IMR-90 (cell line): ENCODE data around the gene LAMB3. TPM values are rescaled to one million over a fixed set of nuclear protein-coding genes. Genes with fewer than 3 reads are reported as not detected.

Experiments used
- ATAC-seq: fragments of 200-7000 bp; cut with Tn5 transposase; 2 replicates; pipeline ENCODE4 v1.9.1; 2020; ENCODE audit warnings: low read depth, mild to moderate bottlenecking, moderate library complexity
- BruUV-seq: library from RNA; stranded (reverse); fragments of 400-500 nt; replicated peaks from 2 replicates; lab custom pipeline; 2021; lab: Mats Ljungman, UMichigan
- CTCF ChIA-PET: fragments of 300-600 bp; formaldehyde crosslinking; extraction: SDS; loops from one replicate; lab custom pipeline; 2021; ENCODE audit warnings: antibody characterized with exemption; lab: Yijun Ruan, JAX
- POLR2A ChIA-PET: fragments of 300-600 bp; sonication (Branson Sonifier 250); formaldehyde crosslinking; loops from one replicate; lab custom pipeline; 2022; ENCODE audit warnings: antibody characterized with exemption; ENCODE audit not compliant: unreplicated experiment; lab: Charles Lee
- DNase-seq: peaks from one replicate; pipeline ENCODE4 v3.0.0; 2013
- H2AFZ ChIP-seq: replicated peaks from 2 replicates; pipeline ENCODE3; 2013; ENCODE audit warnings: low read length, mild to moderate bottlenecking; ENCODE audit not compliant: poor library complexity
- H2AK5ac ChIP-seq: 2 replicates; pipeline ENCODE4 v1.6.1; 2013; ENCODE audit warnings: low read depth, low read length, inconsistent platforms
- H2AK9ac ChIP-seq: replicated peaks from 2 replicates; pipeline ENCODE3; 2013; ENCODE audit warnings: mild to moderate bottlenecking, low read depth, low read length, moderate library complexity; ENCODE audit not compliant: poor library complexity
- H2BK120ac ChIP-seq: 2 replicates; pipeline ENCODE4 v1.6.1; 2013; ENCODE audit warnings: low read depth, low read length, inconsistent platforms
- H2BK15ac ChIP-seq: 3 replicates; pipeline ENCODE4 v1.6.1; 2013; ENCODE audit warnings: low read depth, low read length, inconsistent platforms
- H2BK20ac ChIP-seq: 2 replicates; pipeline ENCODE4 v1.6.1; 2013; ENCODE audit warnings: low read depth, mild to moderate bottlenecking, inconsistent platforms, low read length, moderate library complexity
- H2BK5ac ChIP-seq: 2 replicates; pipeline ENCODE4 v1.6.1; 2013; ENCODE audit warnings: mild to moderate bottlenecking, low read depth, low read length, inconsistent platforms; ENCODE audit not compliant: poor library complexity, severe bottlenecking
- H3K14ac ChIP-seq: replicated peaks from 2 replicates; pipeline ENCODE4 v1.6.1; 2013; ENCODE audit warnings: low read depth, low read length, inconsistent platforms
- H3K18ac ChIP-seq: 2 replicates; pipeline ENCODE4 v1.6.1; 2013; ENCODE audit warnings: low read depth, low read length, control low read depth
- H3K23ac ChIP-seq: 2 replicates; pipeline ENCODE4 v1.6.1; 2013; ENCODE audit warnings: low read depth, low read length, inconsistent platforms
- H3K27ac ChIP-seq: 2 replicates; pipeline ENCODE4 v1.5.1; 2013; ENCODE audit warnings: mild to moderate bottlenecking, control low read depth, low read length; ENCODE audit not compliant: insufficient read depth
- H3K27me3 ChIP-seq: 2 replicates; pipeline ENCODE4 v1.6.1; 2013; ENCODE audit warnings: low read length; ENCODE audit not compliant: control insufficient read depth, insufficient read depth
- H3K36me3 ChIP-seq: 2 replicates; pipeline ENCODE4 v1.6.1; 2013; ENCODE audit warnings: low read length, mixed read lengths; ENCODE audit not compliant: control insufficient read depth, insufficient read depth
- H3K4ac ChIP-seq: 2 replicates; pipeline ENCODE4 v1.6.1; 2013; ENCODE audit warnings: low read depth, low read length, inconsistent platforms
- H3K4me1 ChIP-seq: 2 replicates; pipeline ENCODE4 v1.6.1; 2013; ENCODE audit warnings: low read length, mixed read lengths; ENCODE audit not compliant: control insufficient read depth, insufficient read depth
- H3K4me2 ChIP-seq: 2 replicates; pipeline ENCODE4 v1.6.1; 2013; ENCODE audit warnings: low read depth, mild to moderate bottlenecking, control low read depth, low read length, moderate library complexity
- H3K4me3 ChIP-seq: 2 replicates; pipeline ENCODE4 v1.5.1; 2013; ENCODE audit warnings: low read depth, mild to moderate bottlenecking, control low read depth, low read length, moderate library complexity; ENCODE audit not compliant: insufficient read depth
- H3K56ac ChIP-seq: 2 replicates; pipeline ENCODE4 v1.6.1; 2013; ENCODE audit warnings: low read length, inconsistent platforms; ENCODE audit not compliant: insufficient read depth; ENCODE audit errors: extremely low read depth
- H3K79me1 ChIP-seq, 2 experiments: 2 replicates each; pipeline ENCODE4 v1.6.1; 2013; ENCODE audit warnings: low read length in 2 of 2, inconsistent platforms in 1 of 2, low read depth in 1 of 2
- H3K9ac ChIP-seq: 2 replicates; pipeline ENCODE4 v1.6.1; 2013; ENCODE audit warnings: low read depth, low read length, control low read depth
- H3K9me1 ChIP-seq: 2 replicates; pipeline ENCODE4 v1.6.1; 2013; ENCODE audit warnings: low read length, inconsistent platforms; ENCODE audit not compliant: insufficient read depth
- H3K9me3 ChIP-seq: 2 replicates; pipeline ENCODE4 v1.6.1; 2013; ENCODE audit warnings: low read length; ENCODE audit not compliant: control insufficient read depth, insufficient read depth
- H4K20me1 ChIP-seq: 2 replicates; pipeline ENCODE4 v1.6.1; 2013; ENCODE audit warnings: low read length, inconsistent platforms; ENCODE audit not compliant: insufficient read depth
- H4K5ac ChIP-seq: 2 replicates; pipeline ENCODE4 v1.6.1; 2013; ENCODE audit warnings: mild to moderate bottlenecking, low read depth, low read length, control low read depth
- H4K8ac ChIP-seq, 2 experiments: 2 replicates each; pipeline ENCODE4 v1.6.1; 2013; ENCODE audit warnings: low read depth in 2 of 2, low read length in 2 of 2, control low read depth in 1 of 2, inconsistent platforms in 1 of 2
- H4K91ac ChIP-seq: 2 replicates; pipeline ENCODE4 v1.6.1; 2013; ENCODE audit warnings: low read depth, low read length, inconsistent platforms; ENCODE audit not compliant: insufficient read depth
- BHLHE40 ChIP-seq: fragments of 150-350 bp; IDR thresholded peaks from 2 replicates; pipeline ENCODE4 v1.6.1; 2016; ENCODE audit warnings: mild to moderate bottlenecking, low read depth, low read length
- CEBPB ChIP-seq: IDR thresholded peaks from 2 replicates; pipeline ENCODE4 v1.6.1; 2012; ENCODE audit warnings: low read depth, low read length, improper control_type of control experiment
- CHD1 ChIP-seq: IDR thresholded peaks from 2 replicates; pipeline ENCODE4 v1.6.1; 2012; ENCODE audit warnings: low read depth, low read length, improper control_type of control experiment
- CTCF ChIP-seq: conservative IDR thresholded peaks from 2 replicates; pipeline ENCODE4 v1.5.1; 2012; ENCODE audit warnings: mild to moderate bottlenecking, low read depth, low read length, improper control_type of control experiment
- ELK1 ChIP-seq: fragments of 150-350 bp; IDR thresholded peaks from 2 replicates; pipeline ENCODE4 v1.6.1; 2016; ENCODE audit warnings: low read depth, mild to moderate bottlenecking, low read length, moderate library complexity, borderline replicate concordance
- FOS ChIP-seq: fragments of 150-350 bp; IDR thresholded peaks from 2 replicates; pipeline ENCODE4 v1.6.1; 2016; ENCODE audit warnings: low read depth, low read length
- MAFK ChIP-seq: IDR thresholded peaks from 2 replicates; pipeline ENCODE4 v1.6.1; 2012; ENCODE audit warnings: low read depth, low read length, improper control_type of control experiment
- MAZ ChIP-seq: IDR thresholded peaks from 2 replicates; pipeline ENCODE4 v1.6.1; 2012; ENCODE audit warnings: low read depth, mild to moderate bottlenecking, low read length, improper control_type of control experiment, moderate library complexity, borderline replicate concordance
- MXI1 ChIP-seq: IDR thresholded peaks from 2 replicates; pipeline ENCODE4 v1.6.1; 2012; ENCODE audit warnings: low read depth, mild to moderate bottlenecking, low read length, moderate library complexity, borderline replicate concordance
- NFE2L2 ChIP-seq: fragments of 150-350 bp; IDR thresholded peaks from 2 replicates; pipeline ENCODE4 v1.6.1; 2016; ENCODE audit warnings: low read depth, mild to moderate bottlenecking, low read length
- POLR2A ChIP-seq: IDR thresholded peaks from 2 replicates; pipeline ENCODE4 v1.6.1; 2012; ENCODE audit warnings: mild to moderate bottlenecking, low read depth, low read length
- RAD21 ChIP-seq: IDR thresholded peaks from 2 replicates; pipeline ENCODE4 v1.6.1; 2012; ENCODE audit warnings: low read length, improper control_type of control experiment
- RCOR1 ChIP-seq: IDR thresholded peaks from 2 replicates; pipeline ENCODE4 v1.6.1; 2012; ENCODE audit warnings: mild to moderate bottlenecking, low read length, improper control_type of control experiment; ENCODE audit not compliant: insufficient replicate concordance
- RFX5 ChIP-seq: IDR thresholded peaks from 2 replicates; pipeline ENCODE4 v1.8.0; 2012; ENCODE audit warnings: low read depth, mild to moderate bottlenecking, low read length, moderate library complexity
- SMC3 ChIP-seq: fragments of 150-350 bp; IDR thresholded peaks from 2 replicates; pipeline ENCODE4 v1.6.1; 2016; ENCODE audit warnings: low read depth, mild to moderate bottlenecking, antibody characterized with exemption, low read length, moderate library complexity
- USF2 ChIP-seq: fragments of 150-350 bp; IDR thresholded peaks from 2 replicates; pipeline ENCODE4 v1.6.1; 2017; ENCODE audit warnings: mild to moderate bottlenecking, antibody characterized with exemption, low read length, low read depth
- WGBS, 2 experiments: methylation state at CpG; one replicate each; pipeline versions ENCODE4 v1.1.5 to v1.1.7; 2013; ENCODE audit warnings: missing lambda C conversion rate in 2 of 2; ENCODE audit not compliant: insufficient read length in 1 of 2; ENCODE audit errors: extremely low coverage in 2 of 2; 5-methylcytosine and 5-hydroxymethylcytosine counted together
- dilution Hi-C: fragments of 300-500 bp; cut with HindIII; formaldehyde crosslinking; loops from one replicate; pipeline ENCODE4 v1.14.3; 2018; ENCODE audit warnings: low sequenced_read_pairs; ENCODE audit not compliant: unreplicated experiment
- in situ Hi-C: fragments of 300-500 bp; cut with MboI; formaldehyde crosslinking; loops from 3 replicates; pipeline ENCODE4 v1.14.3; 2019; ENCODE audit warnings: low sequenced_read_pairs, inconsistent platforms, mixed read lengths
- intact Hi-C: fragments of 100-400 bp; cut with micrococcal nuclease; formaldehyde crosslinking; loops from 2 replicates; pipeline ENCODE4 v1.10.0; 2022
- polyA plus RNA-seq, 3 experiments: library from polyadenylated mRNA; depleted of rRNA; stranded (reverse); fragments of >200 nt; gene quantifications; 2 replicates each; pipeline ENCODE4 v1.2.3, GENCODE V29; 2012; ENCODE audit warnings: low replicate concordance in 1 of 3
- total RNA-seq: library from RNA; depleted of rRNA; stranded (reverse); fragments of >200 nt; gene quantifications from 2 replicates; pipeline ENCODE4 v1.2.3, GENCODE V29; 2012

The LAMB3 gene
- total and polyA plus RNA-seq, 2 of the 4 experiments (the other 2 are of a cell fraction) = 0.72 to 2.1 TPM

GRCh38 chr1:209607795-209608178 lies 44.4 kb downstream of the LAMB3 start:
- no peak overlapping the region for H2AFZ ChIP-seq
- no TSS peak for BruUV-seq
- H3K27me3 ChIP-seq = no peaks in the 10 kb centered on the region
- in situ Hi-C loops (no loop called here), dilution Hi-C loops (no loop called here), intact Hi-C loops (no loop called here)
- ChIA-PET POLR2A (no interaction called here), CTCF (interaction anchor here (1.4 kb wide), 1 partner anchor 19 kb away, joined by 5 read pairs; no protein-coding TSS in a partner anchor)
- H4K5ac ChIP-seq = no peak overlapping the region
- H3K14ac ChIP-seq = no peak overlapping the region
- H3K18ac ChIP-seq = no peak overlapping the region
- DNase-seq = no peak
- H3K79me1 ChIP-seq = no peaks in the 10 kb centered on the region
- no peaks in the 10 kb centered on the region for H3K9me1 ChIP-seq
- H3K4me2 ChIP-seq = no peak overlapping the region
- H3K4me1 ChIP-seq = no peaks in the 10 kb centered on the region
- H2BK20ac ChIP-seq = no peak overlapping the region
- no peak overlapping the region for H3K27ac ChIP-seq
- no peak overlapping the region for H2AK9ac ChIP-seq
- no peak overlapping the region for H3K4ac ChIP-seq
- no peak overlapping the region for H2BK120ac ChIP-seq
- no peak overlapping the region for H3K4me3 ChIP-seq
- no peak overlapping the region for H4K8ac ChIP-seq
- no peak overlapping the region for H4K91ac ChIP-seq
- ATAC-seq = no peak
- no peak overlapping the region for H3K56ac ChIP-seq
- H3K36me3 ChIP-seq = no peaks in the 10 kb centered on the region
- no peaks in the 10 kb centered on the region for H3K9me3 ChIP-seq
- H2BK5ac ChIP-seq = no peak overlapping the region
- 40% methylated on average over 1 of the region's 8 CpGs; no CpG with 5 or more reads in 1 of the 2 experiments for WGBS, 2 experiments
- no peak overlapping the region for H3K9ac ChIP-seq
- H4K20me1 ChIP-seq = no peaks in the 10 kb centered on the region
- no peak overlapping the region for H3K23ac ChIP-seq
- H2BK15ac ChIP-seq = no peak overlapping the region
- TF ChIP-seq CTCF (no peak), SMC3 (no peak), MAFK (no peak), POLR2A (no peak), RAD21 (no peak), RFX5 (no peak), BHLHE40 (no peak), MXI1 (no peak), USF2 (no peak), NFE2L2 (no peak), ELK1 (no peak), MAZ (no peak), CHD1 (no peak), RCOR1 (no peak), FOS (no peak), CEBPB (no peak)
- H2AK5ac ChIP-seq = no peak overlapping the region
